Limb (tissue), 2 donors: ENCODE measurements around the gene IL1RL1.

Experiments
- DNase-seq, 2 donors: peaks; one replicate each; pipeline ENCODE4 v3.0.0-alpha.2; 2016; ENCODE audit errors: extremely low spot score in 2 of 2

IL1RL1 gene

GRCh38 chr2:102310964-102311640 is at the start of gene IL1RL1:
TSS of gene IL1RL1 (plus strand) at chr2:102311563. CDS start at chr2:102338265, 26,702 bp downstream.
- DNase-seq = no peak

GRCh38 chr2:102262216-102263129 is 48.9 kb upstream of the IL1RL1 start:
- no peak for DNase-seq

- DNase-seq = no peak
Measured at GRCh38 chr2:102264952-102265351, 46.4 kb upstream of the IL1RL1 start.

- no peak for DNase-seq
Measured at GRCh38 chr2:102266204-102266603, 45.2 kb upstream of the IL1RL1 start.

- no peak for DNase-seq
Measured at GRCh38 chr2:102267774-102268173, 43.6 kb upstream of the IL1RL1 start.

- no peak for DNase-seq
Measured at GRCh38 chr2:102268510-102269199, 42.7 kb upstream of the IL1RL1 start.

GRCh38 chr2:102269200-102269524 is 42.2 kb upstream of the IL1RL1 start:
- no peak for DNase-seq

GRCh38 chr2:102271844-102272243 is 39.5 kb upstream of the IL1RL1 start:
- no peak for DNase-seq

GRCh38 chr2:102273619-102274211 is 37.6 kb upstream of the IL1RL1 start:
- no peak for DNase-seq

GRCh38 chr2:102276549-102277201 is 34.7 kb upstream of the IL1RL1 start:
- no peak for DNase-seq

- no peak for DNase-seq
Measured at GRCh38 chr2:102277202-102277700, 34.1 kb upstream of the IL1RL1 start.

- peak in 1 of 2 donors; percentile 33 for DNase-seq
Measured at GRCh38 chr2:102278720-102279390, 32.5 kb upstream of the IL1RL1 start.

GRCh38 chr2:102279391-102279735 is 32.0 kb upstream of the IL1RL1 start:
- no peak for DNase-seq

- no peak for DNase-seq
Measured at GRCh38 chr2:102282678-102283091, 28.7 kb upstream of the IL1RL1 start.

GRCh38 chr2:102283996-102284395 is 27.4 kb upstream of the IL1RL1 start:
- DNase-seq = no peak

GRCh38 chr2:102284611-102285010 is 26.8 kb upstream of the IL1RL1 start:
- no peak for DNase-seq

- DNase-seq = no peak
Measured at GRCh38 chr2:102285368-102285767, 26.0 kb upstream of the IL1RL1 start.

GRCh38 chr2:102286041-102286440 is 25.3 kb upstream of the IL1RL1 start:
- DNase-seq = no peak

GRCh38 chr2:102289129-102289528 is 22.2 kb upstream of the IL1RL1 start:
- no peak for DNase-seq

GRCh38 chr2:102290594-102290993 is 20.8 kb upstream of the IL1RL1 start:
- DNase-seq = no peak
